Left renal pelvis (tissue), 4 donors: ENCODE measurements around the gene OSBPL8. TPM values are rescaled to one million over a fixed set of nuclear protein-coding genes. Genes with fewer than 3 reads are reported as not detected.
"Not testable (repeated sequence)": the region's sequence is repeated elsewhere in the genome, so short reads cannot be mapped to it uniquely, and the experiment has no call there.

ENCODE experiments used
- DNase-seq, 4 donors: peaks; one replicate each; pipeline ENCODE4 v3.0.0-alpha.2; 2013; ENCODE audit warnings: low read depth in 4 of 4, low spot score in 3 of 4
- polyA plus RNA-seq, 4 donors: library from polyadenylated mRNA; unstranded; fragments of 120-200 nt; gene quantifications; one replicate each; pipeline ENCODE4 v1.2.1, GENCODE V29; 2013; ENCODE audit not compliant: insufficient read length in 4 of 4

OSBPL8 gene
- polyA plus RNA-seq, 4 donors, result 50.8 to 80.5 (median 69.5) TPM

- no peak for DNase-seq
These were observed 185.1 kb downstream of the OSBPL8 start for GRCh38 chr12:76374386-76375020.

GRCh38 chr12:76368230-76368629, 191.3 kb downstream of the OSBPL8 start:
- no peak for DNase-seq

GRCh38 chr12:76366163-76366562, 193.4 kb downstream of the OSBPL8 start:
- DNase-seq, result no peak

GRCh38 chr12:76364131-76364530, 195.4 kb downstream of the OSBPL8 start:
- not testable (repeated sequence) for DNase-seq

- no peak for DNase-seq
These were observed 199.3 kb downstream of the OSBPL8 start for GRCh38 chr12:76360316-76360715.

- DNase-seq, result no peak
These were observed 203.5 kb downstream of the OSBPL8 start for GRCh38 chr12:76356071-76356470.

- peak; percentile 78 to 80 (median 80) for DNase-seq
These were observed 211.3 kb downstream of the OSBPL8 start, which contains the start of gene BBS10 for GRCh38 chr12:76348079-76348901. Gene BBS10, minus strand, starts transcription at chr12:76348415. Its CDS starts 57 bp downstream, at chr12:76348358.

- DNase-seq, result peak in 1 of 4 donors; percentile 18
These were observed 212.7 kb downstream of the OSBPL8 start for GRCh38 chr12:76346798-76347420.

GRCh38 chr12:76346236-76346635, 213.3 kb downstream of the OSBPL8 start:
- no peak for DNase-seq

GRCh38 chr12:76345569-76345968, 214.0 kb downstream of the OSBPL8 start:
- DNase-seq, result no peak

- no peak for DNase-seq
These were observed 218.0 kb downstream of the OSBPL8 start for GRCh38 chr12:76341436-76342030.

GRCh38 chr12:76340680-76341435, 218.7 kb downstream of the OSBPL8 start:
- no peak for DNase-seq

- no peak for DNase-seq
These were observed 222.0 kb downstream of the OSBPL8 start for GRCh38 chr12:76337583-76337982.

GRCh38 chr12:76332606-76333005, 227.0 kb downstream of the OSBPL8 start:
- DNase-seq, result no peak

- DNase-seq, result no peak
These were observed 230.0 kb downstream of the OSBPL8 start for GRCh38 chr12:76329606-76330005.

- DNase-seq, result no peak
These were observed 230.4 kb downstream of the OSBPL8 start for GRCh38 chr12:76329159-76329558.

- not testable (repeated sequence) for DNase-seq
These were observed 239.8 kb downstream of the OSBPL8 start for GRCh38 chr12:76319595-76320319.

- DNase-seq, result no peak
These were observed 240.6 kb downstream of the OSBPL8 start for GRCh38 chr12:76318773-76319594.

- no peak for DNase-seq
These were observed 241.6 kb downstream of the OSBPL8 start for GRCh38 chr12:76317976-76318375.
